NT2/D1 (cell line): ENCODE results near the gene AGRN.
"Not testable (repeated sequence)": the region's sequence is repeated elsewhere in the genome, so short reads cannot be mapped to it uniquely, and the experiment has no call there.

Experiments used
- DNase-seq: peaks from one replicate; pipeline ENCODE4 v3.0.0-alpha.2; 2011; ENCODE audit warnings: low read depth, low spot score
- H3K27me3 ChIP-seq: 2 replicates; pipeline ENCODE4 v1.6.0; 2011; ENCODE audit warnings: mild to moderate bottlenecking; ENCODE audit not compliant: insufficient read length, insufficient read depth
- H3K36me3 ChIP-seq: 2 replicates; pipeline ENCODE4 v1.6.1; 2011; ENCODE audit warnings: mild to moderate bottlenecking, low read length, mixed read lengths; ENCODE audit not compliant: insufficient read depth, insufficient read length
- H3K4me1 ChIP-seq: 2 replicates; pipeline ENCODE4 v1.5.1; 2011; ENCODE audit not compliant: insufficient read depth, insufficient read length
- H3K4me3 ChIP-seq: 2 replicates; pipeline ENCODE4 v1.5.1; 2011; ENCODE audit warnings: low read depth; ENCODE audit not compliant: insufficient read length
- H3K9ac ChIP-seq: 2 replicates; pipeline ENCODE4 v1.6.0; 2011; ENCODE audit warnings: low read depth; ENCODE audit not compliant: insufficient read length
- H3K9me3 ChIP-seq: 2 replicates; pipeline ENCODE4 v1.5.1; 2011; ENCODE audit warnings: mild to moderate bottlenecking, low read length; ENCODE audit not compliant: insufficient read depth
- SUZ12 ChIP-seq: IDR thresholded peaks from 2 replicates; pipeline ENCODE4 v1.6.1; 2011; ENCODE audit not compliant: insufficient read length, insufficient read depth; ENCODE audit errors: extremely low read depth
- YY1 ChIP-seq: IDR thresholded peaks from 2 replicates; pipeline ENCODE4 v1.6.1; 2011; ENCODE audit not compliant: insufficient read length, insufficient read depth
- ZNF274 ChIP-seq: IDR thresholded peaks from 2 replicates; pipeline ENCODE4 v1.6.1; 2011; ENCODE audit warnings: mild to moderate bottlenecking, low read depth, low read length

The AGRN gene

GRCh38 chr1:984476-984814 is 35.5 kb upstream of the AGRN start:
- Histone ChIP-seq H3K9me3 (no peaks in the 10 kb centered on the region), H3K9ac (no peak overlapping the region), H3K27me3 (peaks cover 18% of the 10 kb centered on the region), H3K36me3 (no peaks in the 10 kb centered on the region), H3K4me3 (no peak overlapping the region), H3K4me1 (no peaks in the 10 kb centered on the region)
- TF ChIP-seq SUZ12 (no peak), YY1 (no peak), ZNF274 (no peak)
- DNase-seq = no peak

DNA sequence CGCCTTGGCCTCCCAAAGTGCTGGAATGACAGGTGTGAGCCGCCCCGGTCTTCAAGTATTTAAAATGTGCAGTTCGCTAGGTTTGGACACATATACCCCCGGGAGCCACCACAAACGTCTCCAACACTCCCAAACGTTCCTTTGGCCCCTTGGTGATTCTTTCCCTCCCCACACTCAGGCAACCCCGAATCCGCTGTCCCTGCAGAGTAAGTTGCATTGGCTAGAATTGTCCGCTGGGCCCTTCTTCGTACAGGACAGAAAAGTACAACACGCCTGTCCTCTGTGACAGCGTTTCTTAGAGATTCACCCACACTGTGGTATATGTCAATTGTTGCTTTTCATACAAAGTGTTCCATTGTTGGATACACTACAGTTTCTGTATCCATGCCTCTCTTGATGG is 34.8 kb upstream of the AGRN start:
- Histone ChIP-seq H3K9me3 (no peaks in the 10 kb centered on the region), H3K9ac (no peak overlapping the region), H3K27me3 (peaks cover 18% of the 10 kb centered on the region), H3K4me1 (no peaks in the 10 kb centered on the region), H3K36me3 (no peaks in the 10 kb centered on the region), H3K4me3 (no peak overlapping the region)
- no peak for DNase-seq
- no peak for TF ChIP-seq ZNF274
- TF ChIP-seq SUZ12 = no peak
- no peak for TF ChIP-seq YY1

DNA sequence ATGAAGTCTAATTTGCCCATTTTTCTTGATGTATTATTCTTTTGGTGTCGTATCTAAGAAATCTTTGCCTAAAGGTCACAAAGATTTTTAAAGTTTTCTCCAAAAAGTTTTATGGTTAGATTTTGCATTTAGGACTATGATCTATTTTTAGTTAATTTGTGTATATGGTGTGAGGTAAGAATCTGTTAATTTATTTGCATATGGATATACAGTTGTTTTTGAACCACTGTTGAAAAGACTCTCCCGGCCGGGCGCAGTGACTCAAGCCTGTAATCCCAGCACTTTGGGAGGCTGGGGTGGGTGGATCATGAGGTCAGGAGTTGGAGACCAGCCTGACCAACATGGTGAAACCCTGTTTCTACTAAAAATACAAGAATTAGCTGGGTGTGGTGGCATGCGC is 31.9 kb upstream of the AGRN start:
- not testable (repeated sequence) for H3K27me3 ChIP-seq, H3K4me1 ChIP-seq, DNase-seq, H3K9ac ChIP-seq, H3K36me3 ChIP-seq, H3K9me3 ChIP-seq, H3K4me3 ChIP-seq

- not testable (repeated sequence) for H3K27me3 ChIP-seq, H3K4me3 ChIP-seq, DNase-seq
Observed at GRCh38 chr1:991275-991674, 28.6 kb upstream of the AGRN start.

DNA sequence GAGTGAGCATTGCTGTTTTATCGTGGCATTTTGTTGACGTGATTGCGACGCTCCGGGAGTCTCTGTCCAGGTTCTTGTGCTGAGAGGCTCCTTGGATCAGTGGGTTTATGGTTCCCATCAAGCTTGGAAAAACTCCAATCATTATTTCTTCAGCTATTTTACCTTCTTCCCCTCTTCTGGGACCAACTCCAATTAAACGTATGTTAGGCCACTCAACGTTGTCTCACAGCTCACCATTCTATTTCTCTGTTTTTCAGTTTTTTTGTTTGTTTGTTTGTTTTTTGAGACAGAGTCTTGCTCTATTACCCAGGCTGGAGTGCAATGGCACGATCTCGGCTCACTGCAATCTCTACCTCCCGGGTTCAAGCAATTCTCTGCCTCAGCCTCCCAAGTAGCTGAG is 28.0 kb upstream of the AGRN start:
- DNase-seq = no peak

More at GRCh38 chr1:991275-991674, 28.6 kb upstream of the AGRN start:
- not testable (repeated sequence) for H3K4me1 ChIP-seq, H3K36me3 ChIP-seq, H3K9ac ChIP-seq
- peaks cover 11% of the 10 kb centered on the region; the same call in 1 of the 2 replicates for H3K9me3 ChIP-seq

GRCh38 chr1:992362-992761 is 27.6 kb upstream of the AGRN start:
- Histone ChIP-seq H3K36me3 (no peaks in the 10 kb centered on the region), H3K9me3 (peaks cover 11% of the 10 kb centered on the region; the same call in 1 of the 2 replicates), H3K27me3 (no peaks in the 10 kb centered on the region), H3K9ac (no peak overlapping the region), H3K4me1 (peaks cover 5% of the 10 kb centered on the region), H3K4me3 (no peak overlapping the region)
- no peak for TF ChIP-seq ZNF274
- DNase-seq = no peak

More for the DNA sequence above, 28.0 kb upstream of the AGRN start:
- Histone ChIP-seq H3K9ac (no peak overlapping the region), H3K27me3 (no peaks in the 10 kb centered on the region), H3K4me3 (no peak overlapping the region), H3K36me3 (no peaks in the 10 kb centered on the region), H3K9me3 (peaks cover 11% of the 10 kb centered on the region; the same call in 1 of the 2 replicates), H3K4me1 (peaks cover under 1% of the 10 kb centered on the region)
- TF ChIP-seq YY1 = no peak
- TF ChIP-seq SUZ12 = no peak
- TF ChIP-seq ZNF274 = no peak

DNA sequence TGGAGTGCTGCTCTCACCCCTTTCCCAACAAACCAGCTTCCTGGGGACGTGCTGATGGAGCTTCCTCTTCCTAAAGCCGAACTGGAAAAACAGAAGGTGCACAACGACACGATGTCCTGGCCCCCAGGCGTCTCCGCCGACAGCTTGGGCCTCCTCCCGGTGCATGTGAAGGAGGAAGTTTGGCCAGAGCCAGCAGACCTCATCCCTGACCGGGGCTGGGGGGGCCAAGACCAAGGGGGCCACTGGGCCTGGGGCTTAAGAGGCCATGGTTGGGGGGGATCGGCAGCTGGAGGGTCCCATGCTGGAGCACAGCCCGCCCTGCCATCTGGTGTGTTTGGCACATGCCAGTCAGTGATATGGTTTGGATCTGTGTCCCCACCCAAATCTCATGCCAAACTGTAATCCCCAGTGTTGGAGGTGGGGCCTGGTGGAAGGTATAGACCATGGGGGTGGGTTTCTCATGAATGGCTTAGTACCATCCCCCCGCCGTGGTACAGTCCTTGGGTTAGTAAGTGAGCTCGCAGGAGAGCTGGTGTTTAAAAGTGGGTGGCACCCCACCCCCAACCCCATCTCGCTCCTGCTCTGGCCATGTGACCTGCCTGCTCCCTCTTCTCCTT is 26.4 kb upstream of the AGRN start:
- no peak for DNase-seq
- TF ChIP-seq ZNF274 (no peak), SUZ12 (no peak)

GRCh38 chr1:994546-994945 is 25.4 kb upstream of the AGRN start:
- not testable (repeated sequence) for H3K9ac ChIP-seq, H3K4me1 ChIP-seq, DNase-seq, H3K27me3 ChIP-seq, H3K36me3 ChIP-seq, H3K4me3 ChIP-seq
- H3K9me3 ChIP-seq = peaks cover 11% of the 10 kb centered on the region; the same call in 1 of the 2 replicates

More for the DNA sequence above, 26.4 kb upstream of the AGRN start:
- Histone ChIP-seq H3K9ac (no peak overlapping the region), H3K4me3 (no peak overlapping the region), H3K36me3 (peaks cover 4% of the 10 kb centered on the region), H3K9me3 (peaks cover 11% of the 10 kb centered on the region; the same call in 1 of the 2 replicates), H3K4me1 (peaks cover 10% of the 10 kb centered on the region), H3K27me3 (no peaks in the 10 kb centered on the region)
